ENCODE results near the gene GZMM. TPM values are rescaled to one million over a fixed set of nuclear protein-coding genes. Genes with fewer than 3 reads are reported as not detected.

Gene GZMM
- total RNA-seq, 3 donors from 2014 or later, result 0.33 to 1.1 TPM; not detected in 1

- peak overlapping the region; percentile 84 to 99 for H3K27ac ChIP-seq
- H3K9me3 ChIP-seq, result no peaks in the 10 kb centered on the region
- TF ChIP-seq CTCF (IDR thresholded peaks at IDR 0.05) (peak in 1 of 3 donors; percentile 44), POLR2A (IDR thresholded peaks at IDR 0.05) (no peak), POLR2AphosphoS5 (IDR thresholded peaks at IDR 0.05) (peak in 1 of 3 donors; percentile 8)
- no peaks in the 10 kb centered on the region for H3K27me3 ChIP-seq
- peak; percentile 54 to 70 for DNase-seq (ENCODE audit: low spot score in 2 of 2)
- H3K4me3 ChIP-seq, result peak overlapping the region; percentile 94 to 98 (median 98)
- H3K36me3 ChIP-seq, result no peaks in the 10 kb centered on the region
- peaks cover 8 to 20% of the 10 kb centered on the region in 2 donors for H3K4me1 ChIP-seq
- intact Hi-C loops (cut with DNase I; ENCODE audit: low total_unique reads), result no loop called here
These were observed 11.1 kb upstream of the GZMM start for GRCh38 chr19:532561-533363.

- H3K36me3 ChIP-seq, result no peaks in the 10 kb centered on the region
- DNase-seq (ENCODE audit: low spot score in 2 of 2), result no peak
- no peak for TF ChIP-seq POLR2AphosphoS5 (IDR thresholded peaks at IDR 0.05)
- TF ChIP-seq CTCF (IDR thresholded peaks at IDR 0.05), result no peak
- TF ChIP-seq POLR2A (IDR thresholded peaks at IDR 0.05), result no peak
- no peaks in the 10 kb centered on the region for H3K9me3 ChIP-seq
- intact Hi-C loops (cut with DNase I; ENCODE audit: low total_unique reads), result no loop called here
- H3K27me3 ChIP-seq, result no peaks in the 10 kb centered on the region
- peaks cover 8 to 20% of the 10 kb centered on the region in 2 donors for H3K4me1 ChIP-seq
- peak overlapping the region; percentile 84 to 99 for H3K27ac ChIP-seq
- H3K4me3 ChIP-seq, result peak overlapping the region; percentile 94 to 98 (median 98)
These were observed 10.3 kb upstream of the GZMM start for GRCh38 chr19:533364-534058.

- intact Hi-C loops (cut with DNase I; ENCODE audit: low total_unique reads), result no loop called here
- Histone ChIP-seq H3K9me3 (no peaks in the 10 kb centered on the region), H3K4me3 (peak overlapping the region in 2 of 3 donors; percentile 94 to 98), H3K27me3 (no peaks in the 10 kb centered on the region), H3K27ac (peak overlapping the region; percentile 84 to 99), H3K4me1 (peaks cover 8 to 20% of the 10 kb centered on the region in 2 donors), H3K36me3 (no peaks in the 10 kb centered on the region)
- no peak for DNase-seq (ENCODE audit: low spot score in 2 of 2)
- no peak for TF ChIP-seq POLR2AphosphoS5 (IDR thresholded peaks at IDR 0.05)
- no peak for TF ChIP-seq POLR2A (IDR thresholded peaks at IDR 0.05)
- TF ChIP-seq CTCF (IDR thresholded peaks at IDR 0.05), result no peak
These were observed 9.8 kb upstream of the GZMM start for GRCh38 chr19:534088-534487.

GRCh38 chr19:535017-535835 is 8.6 kb upstream of the GZMM start:
- intact Hi-C loops (cut with DNase I; ENCODE audit: low total_unique reads), result no loop called here
- Histone ChIP-seq H3K27me3 (no peaks in the 10 kb centered on the region), H3K36me3 (no peaks in the 10 kb centered on the region), H3K4me1 (peaks cover 8 to 20% of the 10 kb centered on the region in 2 donors), H3K9me3 (no peaks in the 10 kb centered on the region), H3K27ac (peak overlapping the region; percentile 2 to 36), H3K4me3 (no peak overlapping the region)
- no peak for DNase-seq (ENCODE audit: low spot score in 2 of 2)
- TF ChIP-seq CTCF (IDR thresholded peaks at IDR 0.05) (no peak), POLR2AphosphoS5 (IDR thresholded peaks at IDR 0.05) (no peak), POLR2A (IDR thresholded peaks at IDR 0.05) (no peak)
